DND-41 (cell line): Measurements from ENCODE around the gene CHST14.

Source experiments
- CTCF ChIP-seq: IDR thresholded peaks from 2 replicates; pipeline ENCODE4 v1.5.1; 2012; ENCODE audit warnings: borderline replicate concordance, low read length, moderate library complexity, mild to moderate bottlenecking; ENCODE audit not compliant: poor library complexity, severe bottlenecking; ENCODE audit errors: extremely low read depth
- EZH2 ChIP-seq: IDR thresholded peaks from 3 replicates; pipeline ENCODE4 v1.6.1; 2012; ENCODE audit warnings: borderline replicate concordance, low read depth, mild to moderate bottlenecking, moderate library complexity, low read length, inconsistent platforms; ENCODE audit not compliant: severe bottlenecking

GRCh38 chr15:40459391-40460015 lies 11.3 kb upstream of the CHST14 start:
- TF ChIP-seq CTCF: no peak
- no peak for TF ChIP-seq EZH2
